Kidney epithelial cell (primary cell): ENCODE data around the gene TCL1B. TPM values are rescaled to one million over a fixed set of nuclear protein-coding genes. Genes with fewer than 3 reads are reported as not detected.

Source experiments
- DNase-seq: peaks from one replicate; pipeline ENCODE4 v3.0.0-alpha.2; 2010; ENCODE audit warnings: low read depth
- H3K27me3 ChIP-seq: 2 replicates; pipeline ENCODE4 v1.6.0; 2011; ENCODE audit warnings: low read length; ENCODE audit not compliant: control insufficient read depth, insufficient read depth
- H3K36me3 ChIP-seq: 2 replicates; pipeline ENCODE4 v1.5.1; 2011; ENCODE audit warnings: low read length; ENCODE audit not compliant: control insufficient read depth, insufficient read depth
- H3K4me3 ChIP-seq: 2 replicates; pipeline ENCODE4 v1.5.1; 2011; ENCODE audit warnings: low read depth, mild to moderate bottlenecking, control low read depth, low read length
- total RNA-seq: library from RNA; depleted of rRNA; stranded (reverse); fragments of >200 nt; gene quantifications from 2 replicates; pipeline ENCODE4 v1.2.3, GENCODE V29; 2015
- TF ChIP-seq, protein P1 (sequence below): IDR thresholded peaks from 2 replicates; pipeline ENCODE4 v1.5.1; 2011; ENCODE audit warnings: mild to moderate bottlenecking, moderate library complexity, low read length, control low read depth, inconsistent platforms; ENCODE audit not compliant: insufficient read depth, poor library complexity, severe bottlenecking

Gene TCL1B
- total RNA-seq, 1 donor from 2014 or later, result not detected

DNA sequence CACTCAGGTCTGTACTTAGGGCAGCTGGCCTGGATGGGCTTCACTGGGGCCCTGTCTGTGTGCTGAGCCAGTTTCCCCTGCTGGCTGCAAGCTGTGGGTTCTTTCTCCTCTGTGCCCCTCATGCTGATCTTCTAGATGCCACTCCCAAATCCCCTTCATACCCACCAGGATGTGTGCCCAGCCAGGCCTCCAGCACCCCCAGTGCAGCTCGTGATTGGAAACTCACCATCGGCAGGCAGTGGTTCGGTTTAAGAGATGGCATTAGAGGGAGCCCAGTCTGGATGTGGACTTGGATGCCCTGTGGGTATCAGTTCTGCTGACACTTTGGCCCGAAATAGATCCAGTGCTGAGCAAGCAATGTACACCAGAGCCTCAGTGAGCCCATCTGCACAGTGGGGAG, 5.9 kb downstream of the TCL1B start:
- DNase-seq, result no peak
- Histone ChIP-seq H3K27me3 (no peaks in the 10 kb centered on the region), H3K4me3 (no peak overlapping the region), H3K36me3 (no peaks in the 10 kb centered on the region)
- TF ChIP-seq, protein P1, sequence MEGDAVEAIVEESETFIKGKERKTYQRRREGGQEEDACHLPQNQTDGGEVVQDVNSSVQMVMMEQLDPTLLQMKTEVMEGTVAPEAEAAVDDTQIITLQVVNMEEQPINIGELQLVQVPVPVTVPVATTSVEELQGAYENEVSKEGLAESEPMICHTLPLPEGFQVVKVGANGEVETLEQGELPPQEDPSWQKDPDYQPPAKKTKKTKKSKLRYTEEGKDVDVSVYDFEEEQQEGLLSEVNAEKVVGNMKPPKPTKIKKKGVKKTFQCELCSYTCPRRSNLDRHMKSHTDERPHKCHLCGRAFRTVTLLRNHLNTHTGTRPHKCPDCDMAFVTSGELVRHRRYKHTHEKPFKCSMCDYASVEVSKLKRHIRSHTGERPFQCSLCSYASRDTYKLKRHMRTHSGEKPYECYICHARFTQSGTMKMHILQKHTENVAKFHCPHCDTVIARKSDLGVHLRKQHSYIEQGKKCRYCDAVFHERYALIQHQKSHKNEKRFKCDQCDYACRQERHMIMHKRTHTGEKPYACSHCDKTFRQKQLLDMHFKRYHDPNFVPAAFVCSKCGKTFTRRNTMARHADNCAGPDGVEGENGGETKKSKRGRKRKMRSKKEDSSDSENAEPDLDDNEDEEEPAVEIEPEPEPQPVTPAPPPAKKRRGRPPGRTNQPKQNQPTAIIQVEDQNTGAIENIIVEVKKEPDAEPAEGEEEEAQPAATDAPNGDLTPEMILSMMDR, result no peak

DNA sequence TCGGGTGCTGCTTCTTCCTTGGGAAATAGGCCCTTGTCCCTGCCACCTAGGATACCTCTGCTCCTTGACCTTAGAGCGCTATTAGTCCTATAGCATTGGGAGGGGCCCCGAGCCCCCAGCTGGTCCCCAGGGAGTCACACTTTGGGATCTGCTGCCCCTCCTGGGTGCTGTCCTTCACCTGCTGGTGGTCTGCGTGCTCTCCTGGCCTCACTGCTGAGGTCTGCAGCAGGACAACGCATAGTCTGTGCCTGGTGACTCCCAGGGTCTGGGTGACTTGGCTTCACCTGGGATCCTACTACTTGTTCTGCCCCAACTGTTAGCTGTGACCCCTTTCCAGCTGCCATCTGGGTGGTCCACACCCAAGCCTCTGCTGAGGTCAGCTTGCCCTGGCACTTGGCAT, 8.8 kb downstream of the TCL1B start:
- Histone ChIP-seq H3K4me3 (no peak overlapping the region), H3K27me3 (no peaks in the 10 kb centered on the region), H3K36me3 (no peaks in the 10 kb centered on the region)
- TF ChIP-seq, protein P1, result no peak
- DNase-seq, result no peak

DNA sequence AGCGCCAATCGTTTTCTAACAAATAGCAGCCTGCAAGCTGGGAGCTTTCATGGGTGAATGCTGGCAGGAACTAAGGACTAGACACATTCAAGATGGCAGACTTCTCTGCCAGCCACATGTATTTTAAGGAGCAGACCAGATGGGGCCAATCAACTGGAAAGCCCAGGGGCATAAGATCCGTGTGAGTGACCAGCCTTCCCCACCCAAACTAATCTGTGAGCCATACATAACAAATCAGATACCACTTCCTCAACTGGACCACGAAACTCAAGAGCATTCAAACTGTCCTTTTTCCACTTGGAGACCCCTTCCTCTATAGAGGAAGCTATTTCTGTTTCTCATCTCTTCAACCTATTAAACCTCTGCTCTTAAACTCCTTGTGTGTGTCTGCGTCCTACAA, 9.7 kb downstream of the TCL1B start:
- Histone ChIP-seq H3K4me3 (no peak overlapping the region), H3K36me3 (no peaks in the 10 kb centered on the region), H3K27me3 (no peaks in the 10 kb centered on the region)
- DNase-seq, result no peak
- TF ChIP-seq, protein P1, result no peak

DNA sequence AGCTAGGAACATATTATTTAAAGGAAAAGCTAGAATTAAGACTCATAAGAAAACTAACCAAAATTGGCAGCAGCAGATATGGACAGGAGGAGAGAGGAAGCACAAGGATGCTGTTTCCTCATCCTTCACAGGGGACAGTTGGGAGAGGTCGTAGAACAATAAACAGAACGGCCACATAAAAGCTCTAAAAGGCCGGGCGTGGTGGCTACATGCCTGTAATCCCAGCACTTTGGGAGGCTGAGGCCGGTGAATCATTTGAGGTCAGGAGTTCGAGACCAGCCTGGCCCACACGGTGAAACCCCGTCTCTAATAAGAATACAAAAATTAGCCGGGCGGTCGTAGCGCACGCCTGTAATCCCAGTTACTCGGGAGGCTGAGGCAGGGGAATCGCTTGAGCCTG, 10.5 kb downstream of the TCL1B start:
- Histone ChIP-seq H3K4me3 (no peak overlapping the region), H3K27me3 (no peaks in the 10 kb centered on the region), H3K36me3 (no peaks in the 10 kb centered on the region)
- TF ChIP-seq, protein P1, result no peak
- no peak for DNase-seq

DNA sequence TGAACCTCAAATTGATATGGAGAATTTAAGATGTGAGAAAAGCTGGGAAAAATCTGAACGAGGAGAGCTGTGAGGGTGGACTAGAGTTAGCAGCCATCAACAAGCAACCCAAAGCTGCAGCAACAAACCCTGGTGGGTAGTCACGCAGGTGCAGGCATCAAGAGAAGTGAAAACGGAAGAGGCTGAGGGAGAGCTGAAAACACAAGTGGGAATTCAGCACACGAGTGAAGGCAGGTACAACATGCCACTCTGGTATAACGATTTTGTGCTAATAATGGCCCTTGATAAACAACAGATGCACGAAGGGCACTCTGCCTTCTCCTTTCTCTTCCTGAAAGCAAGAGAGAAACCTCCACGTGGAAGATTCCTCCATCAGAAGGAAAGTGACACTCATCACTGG, 11.5 kb downstream of the TCL1B start:
- TF ChIP-seq, protein P1, result no peak
- no peaks in the 10 kb centered on the region for H3K36me3 ChIP-seq
- DNase-seq, result no peak
- H3K27me3 ChIP-seq, result no peaks in the 10 kb centered on the region
- H3K4me3 ChIP-seq, result no peak overlapping the region

DNA sequence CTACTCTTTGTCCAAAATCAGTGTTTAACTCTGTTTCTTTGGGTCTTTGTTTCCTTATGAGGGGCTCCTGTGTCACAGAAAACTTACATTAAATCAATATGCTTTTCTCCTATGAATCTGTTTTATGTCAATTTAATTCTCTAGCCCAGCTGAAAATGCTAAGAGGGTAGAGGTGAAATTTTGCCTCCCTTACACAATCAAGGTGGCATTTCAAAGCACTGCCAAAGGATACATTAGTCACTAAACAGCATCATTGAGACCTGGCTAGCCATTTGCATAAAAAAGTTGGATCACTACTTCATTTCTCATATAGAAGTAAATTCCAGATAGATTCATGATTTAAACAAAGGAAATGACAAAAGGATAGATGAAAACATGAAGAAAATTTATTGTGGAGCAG, 12.1 kb downstream of the TCL1B start:
- DNase-seq, result no peak
- H3K4me3 ChIP-seq, result no peak overlapping the region
- H3K27me3 ChIP-seq, result no peaks in the 10 kb centered on the region
- TF ChIP-seq, protein P1, result no peak
- H3K36me3 ChIP-seq, result no peaks in the 10 kb centered on the region
